Measurements from ENCODE around the gene QDPR.

GRCh38 chr4:17491196-17491595, 20.7 kb downstream of the QDPR start:
- no peak for TF ChIP-seq CTCF (IDR thresholded peaks at IDR 0.05)
- no peak for TF ChIP-seq POLR2A (IDR thresholded peaks at IDR 0.05)
